Measurements from ENCODE around the gene RTKN. TPM values are rescaled to one million over a fixed set of nuclear protein-coding genes. Genes with fewer than 3 reads are reported as not detected.
"Not testable (repeated sequence)": the region's sequence is repeated elsewhere in the genome, so short reads cannot be mapped to it uniquely, and the experiment has no call there.

The RTKN gene
- total RNA-seq, 1 donor from 2014 or later: 11.6 TPM

- no peak overlapping the region for H3K27ac Mint-ChIP-seq
- intact Hi-C loops (cut with micrococcal nuclease): no loop called here
- H3K36me3 Mint-ChIP-seq (ENCODE audit: low read depth): no peaks in the 10 kb centered on the region
- H3K9me3 Mint-ChIP-seq: no peaks in the 10 kb centered on the region
- no peak for TF ChIP-seq CTCF (IDR thresholded peaks at IDR 0.05)
- no peak overlapping the region for H3K4me3 Mint-ChIP-seq
- peaks cover 18% of the 10 kb centered on the region for H3K27me3 Mint-ChIP-seq
- POLR2A ChIA-PET: interaction anchor here (0.8 to 1.1 kb wide), 3 partner anchors 10 to 26 kb away, joined by 4 read pairs; partner anchors contain the start of gene WBP1
- H3K4me1 Mint-ChIP-seq: peaks cover 23% of the 10 kb centered on the region
- CTCF ChIA-PET: no interaction called here
- DNase-seq (no peak), ATAC-seq (ENCODE audit: low read depth) (no peak)
Measured at GRCh38 chr2:74444498-74445318, 3.0 kb upstream of the RTKN start.

GRCh38 chr2:74442483-74443297 lies 953 bp upstream of the RTKN start:
- intact Hi-C loops (cut with micrococcal nuclease); DNase-seq; H3K27ac Mint-ChIP-seq; ATAC-seq (ENCODE audit: low read depth); H3K9me3 Mint-ChIP-seq; H3K36me3 Mint-ChIP-seq (ENCODE audit: low read depth): not testable (repeated sequence)
- H3K4me1 Mint-ChIP-seq: peaks cover 40% of the 10 kb centered on the region
- peak overlapping the region; percentile 73 for H3K4me3 Mint-ChIP-seq
- H3K27me3 Mint-ChIP-seq: peaks cover 18% of the 10 kb centered on the region
- CTCF ChIA-PET: interaction anchor here (1.5 kb wide), 1 partner anchor 89 kb away, joined by 3 read pairs; no protein-coding TSS in a partner anchor
- POLR2A ChIA-PET: interaction anchor here (0.7 to 0.9 kb wide), 2 partner anchors 10 to 96 kb away, joined by 3 read pairs; no protein-coding TSS in a partner anchor

GRCh38 chr2:74441170-74441689 lies 507 bp downstream of the RTKN start:
- Mint-ChIP-seq H3K27ac (no peak overlapping the region), H3K4me1 (peaks cover 51% of the 10 kb centered on the region), H3K4me3 (peak overlapping the region; percentile 74), H3K9me3 (no peaks in the 10 kb centered on the region), H3K36me3 (ENCODE audit: low read depth) (no peaks in the 10 kb centered on the region), H3K27me3 (peaks cover 18% of the 10 kb centered on the region)
- ATAC-seq (ENCODE audit: low read depth) (peak; percentile 9), DNase-seq (no peak)
- ChIA-PET POLR2A (interaction anchor here (1.8 to 3.2 kb wide), 5 partner anchors 14 to 31 kb away, joined by 8 to 24 read pairs (median 18); partner anchors contain the start of genes C2orf81, INO80B, MRPL53 and WBP1), CTCF (interaction anchor here (1.0 to 1.6 kb wide), 3 partner anchors 13 to 40 kb away, joined by 3 to 6 read pairs (median 5); partner anchors contain the start of genes C2orf81, INO80B and WDR54)
- intact Hi-C loops (cut with micrococcal nuclease): no loop called here
- no peak for TF ChIP-seq CTCF (IDR thresholded peaks at IDR 0.05)

- no peak for TF ChIP-seq CTCF (IDR thresholded peaks at IDR 0.05)
- intact Hi-C loops (cut with micrococcal nuclease): loop anchor here (1.0 kb wide), 3 partner anchors 14 to 42 kb away; partner anchors contain the start of genes C2orf81, CCDC142 and WDR54
- ATAC-seq (ENCODE audit: low read depth) (peak; percentile 94), DNase-seq (peak; percentile 73)
- no peak overlapping the region for H3K27ac Mint-ChIP-seq
- peaks cover 18% of the 10 kb centered on the region for H3K27me3 Mint-ChIP-seq
- ChIA-PET POLR2A (interaction anchor here (0.9 to 3.2 kb wide), 13 partner anchors 9 to 262 kb away, joined by 3 to 24 read pairs (median 5); partner anchors contain the start of genes AUP1, C2orf81, HTRA2 and INO80B), CTCF (interaction anchor here (0.6 to 1.6 kb wide), 6 partner anchors 9 to 150 kb away, joined by 3 to 6 read pairs (median 3); partner anchors contain the start of genes C2orf81, INO80B and WDR54)
- peaks cover 53% of the 10 kb centered on the region for H3K4me1 Mint-ChIP-seq
- H3K4me3 Mint-ChIP-seq: peak overlapping the region; percentile 79
- no peaks in the 10 kb centered on the region for H3K9me3 Mint-ChIP-seq
- no peaks in the 10 kb centered on the region for H3K36me3 Mint-ChIP-seq (ENCODE audit: low read depth)
Measured at GRCh38 chr2:74440378-74441169, 1.2 kb downstream of the RTKN start.

All from activated B cell treated with CpG ODN at 0.5 μM for 24 hours (primary cell).